Skeletal muscle satellite cell (primary cell): Measurements from ENCODE around the gene PIK3IP1.

Experiments
- H3K27me3 ChIP-seq: 2 replicates; pipeline ENCODE4 v1.7.0; 2013; ENCODE audit warnings: low read length; ENCODE audit not compliant: control insufficient read depth, insufficient read depth
- H3K36me3 ChIP-seq: 2 replicates; pipeline ENCODE4 v1.7.0; 2013; ENCODE audit warnings: mild to moderate bottlenecking, control low read depth, low read length; ENCODE audit not compliant: insufficient read depth
- H3K4me1 ChIP-seq: 2 replicates; pipeline ENCODE4 v1.7.0; 2013; ENCODE audit warnings: low read length; ENCODE audit not compliant: control insufficient read depth, insufficient read depth
- H3K4me2 ChIP-seq: 2 replicates; pipeline ENCODE4 v1.7.0; 2013; ENCODE audit warnings: mild to moderate bottlenecking, low read length
- H3K4me3 ChIP-seq: 2 replicates; pipeline ENCODE4 v1.7.0; 2013; ENCODE audit warnings: low read length
- H3K9ac ChIP-seq: 2 replicates; pipeline ENCODE4 v1.7.0; 2013; ENCODE audit warnings: mild to moderate bottlenecking, low read depth, low read length, moderate library complexity
- H3K9me3 ChIP-seq: replicated peaks from 2 replicates; pipeline ENCODE4 v1.7.0; 2013; ENCODE audit warnings: mild to moderate bottlenecking, control low read depth, low read length

PIK3IP1 gene

DNA sequence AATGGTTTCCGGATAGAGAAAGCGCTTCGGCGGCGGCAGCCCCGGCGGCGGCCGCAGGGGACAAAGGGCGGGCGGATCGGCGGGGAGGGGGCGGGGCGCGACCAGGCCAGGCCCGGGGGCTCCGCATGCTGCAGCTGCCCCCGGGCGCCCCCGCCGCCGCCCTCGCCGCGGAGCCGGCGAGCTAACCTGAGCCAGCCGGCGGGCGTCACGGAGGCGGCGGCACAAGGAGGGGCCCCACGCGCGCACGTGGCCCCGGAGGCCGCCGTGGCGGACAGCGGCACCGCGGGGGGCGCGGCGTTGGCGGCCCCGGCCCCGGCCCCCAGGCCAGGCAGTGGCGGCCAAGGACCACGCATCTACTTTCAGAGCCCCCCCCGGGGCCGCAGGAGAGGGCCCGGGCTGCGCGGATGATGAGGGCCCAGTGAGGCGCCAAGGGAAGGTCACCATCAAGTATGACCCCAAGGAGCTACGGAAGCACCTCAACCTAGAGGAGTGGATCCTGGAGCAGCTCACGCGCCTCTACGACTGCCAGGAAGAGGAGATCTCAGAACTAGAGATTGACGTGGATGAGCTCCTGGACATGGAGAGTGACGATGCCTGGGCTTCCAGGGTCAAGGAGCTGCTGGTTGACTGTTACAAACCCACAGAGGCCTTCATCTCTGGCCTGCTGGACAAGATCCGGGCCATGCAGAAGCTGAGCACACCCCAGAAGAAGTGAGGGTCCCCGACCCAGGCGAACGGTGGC is 15.7 kb downstream of the PIK3IP1 start:
- Histone ChIP-seq H3K9ac (no peak overlapping the region), H3K4me1 (no peaks in the 10 kb centered on the region), H3K4me3 (no peak overlapping the region), H3K36me3 (peaks cover 45% of the 10 kb centered on the region), H3K4me2 (no peak overlapping the region), H3K27me3 (no peaks in the 10 kb centered on the region), H3K9me3 (no peaks in the 10 kb centered on the region)

DNA sequence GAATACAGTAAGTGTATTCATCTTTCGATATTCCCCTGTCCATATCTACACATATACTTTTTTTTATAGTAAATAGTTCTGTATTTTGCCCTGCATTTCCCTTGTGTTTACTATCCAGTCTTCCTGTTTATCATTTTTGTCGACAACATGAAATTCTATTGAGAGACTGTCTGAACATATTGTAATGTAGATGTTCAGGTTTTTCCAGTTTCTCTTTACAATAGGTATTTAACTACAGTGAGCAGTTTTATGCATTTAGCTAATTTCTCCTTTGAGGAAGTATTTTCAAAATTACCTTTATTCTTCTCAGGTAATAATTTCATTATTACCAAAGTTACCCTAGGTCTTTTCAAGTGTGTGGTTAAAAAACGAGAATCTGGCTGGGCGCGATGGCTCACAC is 16.7 kb downstream of the PIK3IP1 start:
- no peak overlapping the region for H3K9ac ChIP-seq
- no peaks in the 10 kb centered on the region for H3K27me3 ChIP-seq
- H3K4me2 ChIP-seq = no peak overlapping the region
- peaks cover 48% of the 10 kb centered on the region for H3K36me3 ChIP-seq
- H3K4me3 ChIP-seq = no peak overlapping the region
- no peaks in the 10 kb centered on the region for H3K9me3 ChIP-seq
- H3K4me1 ChIP-seq = no peaks in the 10 kb centered on the region

DNA sequence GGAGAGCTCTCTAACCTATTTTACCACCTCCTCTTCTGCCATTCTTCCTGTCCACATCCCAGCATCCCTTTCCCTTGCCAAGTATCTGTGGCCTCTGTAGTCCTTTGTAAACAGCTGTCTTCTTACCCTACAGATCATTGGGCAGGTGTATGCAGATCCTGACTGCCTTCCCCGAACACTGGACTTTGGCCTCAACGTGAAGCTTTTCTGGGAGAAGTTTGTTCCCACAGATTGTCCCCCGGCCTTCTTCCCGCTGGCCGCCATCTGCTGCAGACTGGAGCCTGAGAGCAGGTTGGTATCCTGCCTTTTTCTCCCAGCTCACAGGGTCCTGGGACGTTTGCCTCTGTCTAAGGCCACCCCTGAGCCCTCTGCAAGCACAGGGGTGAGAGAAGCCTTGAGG is 17.3 kb downstream of the PIK3IP1 start:
- H3K9ac ChIP-seq = no peak overlapping the region
- no peak overlapping the region for H3K4me3 ChIP-seq
- H3K9me3 ChIP-seq = no peaks in the 10 kb centered on the region
- H3K36me3 ChIP-seq = peaks cover 52% of the 10 kb centered on the region
- no peaks in the 10 kb centered on the region for H3K27me3 ChIP-seq
- H3K4me1 ChIP-seq = no peaks in the 10 kb centered on the region
- H3K4me2 ChIP-seq = no peak overlapping the region

DNA sequence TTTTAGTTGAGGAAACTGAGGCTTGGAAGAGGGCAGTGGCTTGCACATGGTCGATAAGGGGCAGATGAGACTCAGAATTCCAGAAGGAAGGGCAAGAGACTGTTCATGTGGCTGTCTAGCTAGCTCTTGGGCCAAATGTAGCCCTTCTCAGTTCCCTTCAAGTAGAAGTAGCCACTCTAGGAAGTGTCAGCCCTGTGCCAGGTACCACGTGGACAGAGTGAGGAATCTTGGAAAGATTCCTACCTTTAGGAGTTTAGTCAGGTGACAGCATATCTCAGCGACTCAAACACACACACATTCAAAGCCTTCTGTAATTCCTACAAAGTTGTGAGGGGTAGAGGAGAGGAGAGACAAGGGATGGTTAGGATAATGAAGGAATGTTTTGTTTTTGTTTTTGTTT is 18.3 kb downstream of the PIK3IP1 start:
- no peak overlapping the region for H3K9ac ChIP-seq
- H3K4me3 ChIP-seq = no peak overlapping the region
- no peaks in the 10 kb centered on the region for H3K9me3 ChIP-seq
- H3K27me3 ChIP-seq = no peaks in the 10 kb centered on the region
- no peak overlapping the region for H3K4me2 ChIP-seq
- H3K36me3 ChIP-seq = peaks cover 44% of the 10 kb centered on the region
- no peaks in the 10 kb centered on the region for H3K4me1 ChIP-seq

DNA sequence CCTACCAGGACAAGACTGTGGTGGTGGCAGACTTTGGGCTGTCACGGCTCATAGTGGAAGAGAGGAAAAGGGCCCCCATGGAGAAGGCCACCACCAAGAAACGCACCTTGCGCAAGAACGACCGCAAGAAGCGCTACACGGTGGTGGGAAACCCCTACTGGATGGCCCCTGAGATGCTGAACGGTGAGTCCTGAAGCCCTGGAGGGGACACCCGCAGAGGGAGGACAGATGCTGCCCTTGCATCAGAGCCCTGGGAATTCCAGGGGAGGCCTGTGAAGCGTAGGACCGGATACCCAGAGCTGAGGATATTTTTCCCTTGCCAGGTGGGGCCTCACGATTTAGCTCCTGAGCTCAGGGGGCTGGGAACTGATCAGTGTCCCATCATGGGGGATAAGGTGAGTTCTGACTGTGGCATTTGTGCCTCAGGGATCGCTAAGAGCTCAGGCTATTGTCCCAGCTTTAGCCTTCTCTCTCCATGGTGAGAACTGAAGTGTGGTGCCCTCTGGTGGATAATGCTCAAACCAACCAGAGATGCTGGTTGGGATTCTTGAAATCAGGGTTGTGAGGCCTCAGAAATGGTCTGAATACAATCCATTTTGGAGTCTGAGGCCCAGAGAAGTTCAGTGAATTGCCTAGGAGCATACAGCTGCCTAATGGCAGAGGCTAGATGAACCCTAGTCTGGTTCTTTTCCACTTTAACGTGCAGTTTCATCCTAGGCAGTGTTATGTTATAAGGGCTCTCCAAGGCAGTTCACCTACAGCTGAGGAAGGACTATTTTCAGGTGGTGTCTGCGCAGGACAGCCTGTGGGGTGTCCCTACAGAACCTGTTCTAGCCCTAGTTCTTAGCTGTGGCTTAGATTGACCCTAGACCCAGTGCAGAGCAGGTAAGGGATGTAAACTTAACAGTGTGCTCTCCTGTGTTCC is 19.5 kb downstream of the PIK3IP1 start:
- no peaks in the 10 kb centered on the region for H3K27me3 ChIP-seq
- H3K4me1 ChIP-seq = no peaks in the 10 kb centered on the region
- H3K4me3 ChIP-seq = no peak overlapping the region

DNA sequence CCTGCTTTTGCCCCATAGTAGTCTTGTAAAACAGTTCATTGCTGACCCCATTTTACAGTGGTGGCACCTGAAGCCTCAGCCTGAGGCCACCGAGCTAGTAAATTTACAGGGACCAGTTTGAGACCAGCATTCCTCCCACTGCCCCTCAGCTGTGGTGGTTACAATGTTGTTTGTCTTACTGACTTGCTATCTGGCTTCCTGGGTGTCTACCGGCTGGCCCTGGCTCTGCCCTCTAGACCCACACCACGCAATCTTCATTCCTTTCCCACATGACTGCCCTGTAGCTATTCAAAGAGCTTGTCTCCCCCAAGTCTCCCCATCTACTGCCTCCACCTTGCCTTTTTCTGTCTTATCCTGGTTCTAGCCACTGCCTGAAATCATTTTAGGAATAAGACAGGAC is 20.8 kb downstream of the PIK3IP1 start:
- Histone ChIP-seq H3K4me3 (no peak overlapping the region), H3K4me2 (no peak overlapping the region), H3K9me3 (no peaks in the 10 kb centered on the region), H3K27me3 (no peaks in the 10 kb centered on the region), H3K4me1 (no peaks in the 10 kb centered on the region), H3K36me3 (peaks cover 54% of the 10 kb centered on the region), H3K9ac (no peak overlapping the region)

More for the DNA sequence above, 19.5 kb downstream of the PIK3IP1 start:
- H3K9me3 ChIP-seq = no peaks in the 10 kb centered on the region
- peaks cover 48% of the 10 kb centered on the region for H3K36me3 ChIP-seq
- no peak overlapping the region for H3K9ac ChIP-seq
- H3K4me2 ChIP-seq = no peak overlapping the region

DNA sequence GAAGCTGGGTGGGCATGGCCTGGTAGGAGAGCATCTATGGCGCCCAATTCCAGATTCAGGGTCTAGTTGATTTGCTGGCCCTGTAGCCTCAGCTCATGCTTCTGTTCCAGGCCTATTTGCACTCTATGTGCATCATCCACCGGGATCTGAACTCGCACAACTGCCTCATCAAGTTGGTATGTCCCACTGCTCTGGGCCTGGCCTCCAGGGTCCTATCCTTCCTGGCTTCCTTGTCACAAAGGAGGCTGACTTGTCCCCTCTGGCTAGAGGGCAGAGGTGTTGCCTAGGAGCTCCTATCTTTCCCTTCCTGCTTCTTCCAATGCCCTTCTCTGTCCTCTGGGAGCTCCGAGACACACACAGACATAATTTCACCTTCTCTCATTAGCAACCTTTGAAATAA is 21.3 kb downstream of the PIK3IP1 start:
- H3K9ac ChIP-seq = no peak overlapping the region
- no peak overlapping the region for H3K4me3 ChIP-seq
- H3K27me3 ChIP-seq = no peaks in the 10 kb centered on the region
- H3K36me3 ChIP-seq = peaks cover 56% of the 10 kb centered on the region
- H3K4me2 ChIP-seq = no peak overlapping the region
- H3K4me1 ChIP-seq = no peaks in the 10 kb centered on the region
- no peaks in the 10 kb centered on the region for H3K9me3 ChIP-seq

DNA sequence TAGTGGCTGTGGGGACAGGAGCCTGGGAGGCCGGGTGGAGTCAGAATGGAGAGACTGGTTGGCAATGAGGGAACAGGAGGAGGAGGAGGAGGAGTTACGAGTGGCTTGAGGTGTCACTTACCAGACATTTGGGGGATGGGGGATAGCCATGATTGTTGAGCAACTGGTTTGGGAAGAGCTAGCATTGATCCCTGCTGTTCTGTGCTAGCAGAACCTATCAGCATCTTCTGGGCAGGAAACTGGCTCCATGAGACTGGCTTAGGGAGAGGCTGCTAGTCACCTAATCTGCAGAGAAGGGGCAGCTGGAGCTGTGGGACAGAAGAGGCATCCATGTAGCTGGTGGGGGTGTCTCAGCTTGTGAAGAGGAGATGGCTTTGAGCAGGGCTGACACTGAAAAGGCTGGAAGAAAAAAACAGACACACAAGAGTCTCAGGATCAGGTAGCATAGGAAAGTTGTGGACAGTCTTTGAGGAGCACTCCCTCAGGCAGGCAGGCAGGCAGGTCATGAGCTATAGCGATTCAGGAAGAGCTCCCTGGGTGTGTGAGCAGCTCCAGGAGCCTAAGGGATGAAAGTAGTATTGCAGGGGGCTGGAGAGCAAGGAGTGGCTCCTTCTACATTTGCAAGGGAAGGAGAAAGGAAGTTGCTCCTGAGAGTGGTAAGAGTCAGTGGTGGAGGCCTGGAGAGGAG is 22.3 kb downstream of the PIK3IP1 start:
- Histone ChIP-seq H3K9me3 (no peaks in the 10 kb centered on the region), H3K9ac (no peak overlapping the region), H3K4me2 (no peak overlapping the region), H3K4me3 (no peak overlapping the region), H3K4me1 (no peaks in the 10 kb centered on the region), H3K36me3 (peaks cover 55% of the 10 kb centered on the region), H3K27me3 (no peaks in the 10 kb centered on the region)

DNA sequence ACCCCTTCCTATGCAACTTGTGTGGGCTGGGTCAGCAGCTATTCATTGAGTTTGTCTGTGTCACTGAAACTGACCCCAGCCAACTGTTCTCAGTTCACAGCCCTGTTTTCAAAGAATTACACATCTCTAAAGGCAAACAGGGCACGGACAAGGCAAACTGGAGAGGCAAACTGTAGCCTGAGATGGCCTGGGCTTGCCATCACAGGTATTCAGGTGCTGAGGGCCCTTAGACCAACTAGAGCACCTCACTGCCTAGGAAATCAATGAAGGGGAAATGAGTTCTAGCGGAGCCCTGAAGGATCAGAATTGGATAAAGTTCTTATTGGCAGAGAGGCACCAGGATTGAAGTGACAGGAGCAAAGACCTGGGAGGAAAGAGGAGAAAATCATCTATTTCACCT is 24.0 kb downstream of the PIK3IP1 start:
- Histone ChIP-seq H3K4me2 (no peak overlapping the region), H3K36me3 (peaks cover 48% of the 10 kb centered on the region), H3K4me1 (no peaks in the 10 kb centered on the region), H3K9ac (no peak overlapping the region), H3K4me3 (no peak overlapping the region), H3K9me3 (no peaks in the 10 kb centered on the region), H3K27me3 (no peaks in the 10 kb centered on the region)

DNA sequence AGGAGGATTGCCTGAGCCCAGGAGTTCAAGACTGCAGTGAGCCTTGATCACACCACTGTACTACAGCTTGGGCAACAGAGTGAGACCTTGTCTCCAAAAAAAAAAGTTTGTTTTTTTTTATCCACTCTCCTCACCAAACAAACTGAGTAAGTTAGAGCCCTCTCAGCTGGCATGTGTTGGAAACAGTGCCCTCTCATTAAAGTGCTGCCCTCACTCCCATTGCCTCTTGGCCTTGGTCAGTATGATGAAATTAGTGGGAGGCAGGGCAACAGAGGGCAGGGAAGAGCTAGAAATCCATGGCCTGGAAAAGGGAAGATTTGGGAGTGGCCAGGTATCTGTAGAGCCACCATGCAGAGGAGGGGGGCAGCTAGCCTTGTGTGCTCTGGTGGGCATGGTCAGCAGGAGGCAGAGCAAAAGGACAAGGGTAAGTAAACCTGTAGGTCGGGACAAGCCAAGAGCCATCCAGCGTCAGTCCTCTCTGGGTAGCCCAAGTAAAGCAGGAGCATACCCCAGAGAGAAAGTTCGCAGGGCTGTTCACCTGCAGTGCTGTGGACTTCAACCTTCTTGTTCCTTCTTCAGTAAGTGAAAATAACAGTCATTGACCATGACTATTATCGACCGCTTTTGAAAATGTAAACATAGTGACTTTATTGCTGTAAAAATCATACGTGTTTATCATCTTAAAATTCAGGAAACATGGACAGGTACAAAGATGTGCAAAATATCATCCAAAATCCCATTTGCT is 28.2 kb downstream of the PIK3IP1 start:
- H3K9ac ChIP-seq = no peak overlapping the region
- no peaks in the 10 kb centered on the region for H3K27me3 ChIP-seq
- peaks cover 62% of the 10 kb centered on the region for H3K36me3 ChIP-seq
- H3K4me3 ChIP-seq = no peak overlapping the region
- no peaks in the 10 kb centered on the region for H3K4me1 ChIP-seq
- no peak overlapping the region for H3K4me2 ChIP-seq
- no peaks in the 10 kb centered on the region for H3K9me3 ChIP-seq
